Measurements from ENCODE around the gene THTPA. TPM values are rescaled to one million over a fixed set of nuclear protein-coding genes. Genes with fewer than 3 reads are reported as not detected.

The THTPA gene
- total and polyA plus RNA-seq, 9 of the 15 experiments (the other 6 are each of a cell fraction or from before 2014, with no cell fraction given) = 2.4 to 8.7 (median 5.2) TPM

DNA sequence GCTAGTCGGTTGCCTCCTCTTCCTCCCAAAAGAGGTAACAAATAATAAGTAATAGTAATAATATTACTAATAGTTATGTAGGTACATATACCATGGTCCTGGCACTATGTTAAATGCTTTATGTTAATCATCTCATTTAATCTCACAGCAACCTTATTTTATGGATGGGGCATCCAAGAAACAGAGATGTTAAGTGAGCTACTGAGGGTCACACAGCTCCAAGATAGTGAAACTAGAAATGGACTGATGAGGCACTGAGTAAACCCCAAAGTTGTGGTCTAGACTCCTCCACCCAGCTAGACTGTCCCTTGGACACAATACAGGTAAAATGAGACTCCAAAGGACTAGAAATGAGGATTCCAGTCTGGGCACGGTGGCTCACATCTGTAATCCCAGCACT is 19.6 kb upstream of the THTPA start:
- in situ Hi-C loops (cut with MboI) = no loop called here
- TF ChIP-seq MEF2D (tag; conservative IDR thresholded peaks at IDR 0.05; ENCODE audit: low read depth) (no peak), RBM25 (IDR thresholded peaks at IDR 0.05; ENCODE audit: low read depth, low read length, severe bottlenecking) (peak; percentile 84), HLTF (IDR thresholded peaks at IDR 0.05) (no peak), GABPA (tag; conservative IDR thresholded peaks at IDR 0.05; ENCODE audit: low read depth) (no peak), ADNP (tag; IDR thresholded peaks at IDR 0.05) (no peak), BCOR (IDR thresholded peaks at IDR 0.05) (peak; percentile 69; the same call in 1 of the 2 replicates), ZFP36 (IDR thresholded peaks at IDR 0.05; ENCODE audit: low read depth, low read length, partially characterized antibody) (peak; percentile 57), ZNF143 (CRISPR knock-in tag; IDR thresholded peaks at IDR 0.05) (no peak), KDM1A (IDR thresholded peaks at IDR 0.05) (0 out of 4 replicates have a peak, but pooled peaks of 1 of the 2 experiments have one; percentile 26), JUNB (CRISPR knock-in tag; conservative IDR thresholded peaks at IDR 0.05) (no peak), BHLHE40 (IDR thresholded peaks at IDR 0.05; ENCODE audit: low read length) (no peak)
- TF ChIP-seq, protein P1, sequence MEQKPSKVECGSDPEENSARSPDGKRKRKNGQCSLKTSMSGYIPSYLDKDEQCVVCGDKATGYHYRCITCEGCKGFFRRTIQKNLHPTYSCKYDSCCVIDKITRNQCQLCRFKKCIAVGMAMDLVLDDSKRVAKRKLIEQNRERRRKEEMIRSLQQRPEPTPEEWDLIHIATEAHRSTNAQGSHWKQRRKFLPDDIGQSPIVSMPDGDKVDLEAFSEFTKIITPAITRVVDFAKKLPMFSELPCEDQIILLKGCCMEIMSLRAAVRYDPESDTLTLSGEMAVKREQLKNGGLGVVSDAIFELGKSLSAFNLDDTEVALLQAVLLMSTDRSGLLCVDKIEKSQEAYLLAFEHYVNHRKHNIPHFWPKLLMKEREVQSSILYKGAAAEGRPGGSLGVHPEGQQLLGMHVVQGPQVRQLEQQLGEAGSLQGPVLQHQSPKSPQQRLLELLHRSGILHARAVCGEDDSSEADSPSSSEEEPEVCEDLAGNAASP (IDR thresholded peaks at IDR 0.05) = no peak
- TF ChIP-seq, protein P2, sequence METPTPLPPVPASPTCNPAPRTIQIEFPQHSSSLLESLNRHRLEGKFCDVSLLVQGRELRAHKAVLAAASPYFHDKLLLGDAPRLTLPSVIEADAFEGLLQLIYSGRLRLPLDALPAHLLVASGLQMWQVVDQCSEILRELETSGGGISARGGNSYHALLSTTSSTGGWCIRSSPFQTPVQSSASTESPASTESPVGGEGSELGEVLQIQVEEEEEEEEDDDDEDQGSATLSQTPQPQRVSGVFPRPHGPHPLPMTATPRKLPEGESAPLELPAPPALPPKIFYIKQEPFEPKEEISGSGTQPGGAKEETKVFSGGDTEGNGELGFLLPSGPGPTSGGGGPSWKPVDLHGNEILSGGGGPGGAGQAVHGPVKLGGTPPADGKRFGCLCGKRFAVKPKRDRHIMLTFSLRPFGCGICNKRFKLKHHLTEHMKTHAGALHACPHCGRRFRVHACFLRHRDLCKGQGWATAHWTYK (CRISPR knock-in tag; IDR thresholded peaks at IDR 0.05) = no peak
- TF ChIP-seq, protein P3, sequence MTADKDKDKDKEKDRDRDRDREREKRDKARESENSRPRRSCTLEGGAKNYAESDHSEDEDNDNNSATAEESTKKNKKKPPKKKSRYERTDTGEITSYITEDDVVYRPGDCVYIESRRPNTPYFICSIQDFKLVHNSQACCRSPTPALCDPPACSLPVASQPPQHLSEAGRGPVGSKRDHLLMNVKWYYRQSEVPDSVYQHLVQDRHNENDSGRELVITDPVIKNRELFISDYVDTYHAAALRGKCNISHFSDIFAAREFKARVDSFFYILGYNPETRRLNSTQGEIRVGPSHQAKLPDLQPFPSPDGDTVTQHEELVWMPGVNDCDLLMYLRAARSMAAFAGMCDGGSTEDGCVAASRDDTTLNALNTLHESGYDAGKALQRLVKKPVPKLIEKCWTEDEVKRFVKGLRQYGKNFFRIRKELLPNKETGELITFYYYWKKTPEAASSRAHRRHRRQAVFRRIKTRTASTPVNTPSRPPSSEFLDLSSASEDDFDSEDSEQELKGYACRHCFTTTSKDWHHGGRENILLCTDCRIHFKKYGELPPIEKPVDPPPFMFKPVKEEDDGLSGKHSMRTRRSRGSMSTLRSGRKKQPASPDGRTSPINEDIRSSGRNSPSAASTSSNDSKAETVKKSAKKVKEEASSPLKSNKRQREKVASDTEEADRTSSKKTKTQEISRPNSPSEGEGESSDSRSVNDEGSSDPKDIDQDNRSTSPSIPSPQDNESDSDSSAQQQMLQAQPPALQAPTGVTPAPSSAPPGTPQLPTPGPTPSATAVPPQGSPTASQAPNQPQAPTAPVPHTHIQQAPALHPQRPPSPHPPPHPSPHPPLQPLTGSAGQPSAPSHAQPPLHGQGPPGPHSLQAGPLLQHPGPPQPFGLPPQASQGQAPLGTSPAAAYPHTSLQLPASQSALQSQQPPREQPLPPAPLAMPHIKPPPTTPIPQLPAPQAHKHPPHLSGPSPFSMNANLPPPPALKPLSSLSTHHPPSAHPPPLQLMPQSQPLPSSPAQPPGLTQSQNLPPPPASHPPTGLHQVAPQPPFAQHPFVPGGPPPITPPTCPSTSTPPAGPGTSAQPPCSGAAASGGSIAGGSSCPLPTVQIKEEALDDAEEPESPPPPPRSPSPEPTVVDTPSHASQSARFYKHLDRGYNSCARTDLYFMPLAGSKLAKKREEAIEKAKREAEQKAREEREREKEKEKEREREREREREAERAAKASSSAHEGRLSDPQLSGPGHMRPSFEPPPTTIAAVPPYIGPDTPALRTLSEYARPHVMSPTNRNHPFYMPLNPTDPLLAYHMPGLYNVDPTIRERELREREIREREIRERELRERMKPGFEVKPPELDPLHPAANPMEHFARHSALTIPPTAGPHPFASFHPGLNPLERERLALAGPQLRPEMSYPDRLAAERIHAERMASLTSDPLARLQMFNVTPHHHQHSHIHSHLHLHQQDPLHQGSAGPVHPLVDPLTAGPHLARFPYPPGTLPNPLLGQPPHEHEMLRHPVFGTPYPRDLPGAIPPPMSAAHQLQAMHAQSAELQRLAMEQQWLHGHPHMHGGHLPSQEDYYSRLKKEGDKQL (CRISPR knock-in tag; IDR thresholded peaks at IDR 0.05; ENCODE audit: borderline replicate concordance) = no peak
- FAIRE-seq = no peak

More for the DNA sequence above, 19.6 kb upstream of the THTPA start:
- no peak overlapping the region for H3K27ac ChIP-seq (ENCODE audit: extremely low read depth, low read depth, low read length)
- DNase-seq (ENCODE audit: extremely low read depth in 1 of 4, low spot score in 3 of 4) (no peak), ATAC-seq (no peak)
- no peaks in the 10 kb centered on the region for H3K36me3 ChIP-seq (ENCODE audit: control insufficient read depth, insufficient read depth, low read length)
- BruUV-seq (replicated peaks) = no TSS peak
- H3K79me2 ChIP-seq (ENCODE audit: control insufficient read depth, insufficient read depth, low read length) = no peaks in the 10 kb centered on the region
- H3K4me2 ChIP-seq (ENCODE audit: insufficient read depth, low read length) = no peak overlapping the region
- ChIA-PET CTCF (ENCODE audit: low intra/inter-chr PET ratio) (no interaction called here), POLR2A (interaction anchor here (1.0 to 1.8 kb wide), 2 partner anchors 19 to 40 kb away, joined by 4 read pairs; partner anchors contain the start of gene THTPA)
- H3K9ac ChIP-seq (ENCODE audit: insufficient read depth in 1 of 2, low read depth in 2 of 2, low read length in 2 of 2) = no peak overlapping the region
- H3K27me3 ChIP-seq (ENCODE audit: control insufficient read depth in 2 of 2, insufficient read depth in 2 of 2, low read length in 2 of 2) = peaks cover 0 to 21% of the 10 kb centered on the region in 2 experiments; a peak in 3 of 5 replicates
- H3K9me1 ChIP-seq (ENCODE audit: control insufficient read depth, insufficient read depth, low read length) = no peaks in the 10 kb centered on the region
- no peak overlapping the region for H3K4me3 ChIP-seq
- H3K9me3 ChIP-seq (replicated peaks; ENCODE audit: control insufficient read depth, insufficient read depth, low read depth, low read length) = no peaks in the 10 kb centered on the region
- H2AFZ ChIP-seq (ENCODE audit: low read depth, low read length) = no peak overlapping the region
- H3K4me1 ChIP-seq (replicated peaks in 1 of 2; ENCODE audit: control insufficient read depth in 2 of 2, insufficient read depth in 2 of 2, low read length in 2 of 2) = no peaks in the 10 kb centered on the region; a peak in 1 of 5 replicates
- intact Hi-C loops (cut with micrococcal nuclease) = no loop called here
- 7% methylated on average over 1 of the region's 2 CpGs for WGBS (ENCODE audit: insufficient coverage, low coverage, missing lambda C conversion rate)
- H4K20me1 ChIP-seq (replicated peaks; ENCODE audit: control insufficient read depth, insufficient read depth, low read length) = no peaks in the 10 kb centered on the region
